K562 (cell line): Measurements from ENCODE around the gene SPTBN4. TPM values are rescaled to one million over a fixed set of nuclear protein-coding genes. Genes with fewer than 3 reads are reported as not detected.

ENCODE experiments used
- BHLHE40 ChIP-seq: IDR thresholded peaks from 2 replicates; pipeline ENCODE4 v1.6.1; 2011; ENCODE audit warnings: low read length, improper control_type of control experiment
- DPF2 ChIP-seq: fragments of 450-650 bp; IDR thresholded peaks from 2 replicates; pipeline ENCODE4 v1.6.1; 2016
- ERF ChIP-seq: fragments of 450-650 bp; formaldehyde crosslinking; IDR thresholded peaks from 2 replicates; pipeline ENCODE4 v1.4.0; 2020; ENCODE audit warnings: mild to moderate bottlenecking, mixed read lengths
- FOXK1 ChIP-seq: sonication (generic); formaldehyde crosslinking; IDR thresholded peaks from 2 replicates; pipeline ENCODE4 v1.8.0; 2022; ENCODE audit warnings: missing genetic modification reagents, mild to moderate bottlenecking, borderline replicate concordance
- GABPB1 ChIP-seq: sonication (generic); formaldehyde crosslinking; IDR thresholded peaks from 2 replicates; pipeline ENCODE4 v1.8.0; 2022; ENCODE audit warnings: mild to moderate bottlenecking, missing genetic modification reagents
- MXI1 ChIP-seq: IDR thresholded peaks from 2 replicates; pipeline ENCODE4 v1.6.1; 2011; ENCODE audit warnings: low read depth, mild to moderate bottlenecking, improper control_type of control experiment, low read length
- NONO ChIP-seq, 2 experiments: fragments of 200-400 bp in 1 of 2; fragments of 450-650 bp in 1 of 2; formaldehyde crosslinking in 1 of 2; IDR thresholded peaks; 2 replicates each; pipeline ENCODE4 v1.6.1; 2017; ENCODE audit warnings: low read depth in 2 of 2, mild to moderate bottlenecking in 2 of 2, moderate library complexity in 2 of 2, low read length in 1 of 2
- RB1 ChIP-seq: fragments of 450-650 bp; IDR thresholded peaks from 2 replicates; pipeline ENCODE4 v1.6.1; 2017; ENCODE audit warnings: low read depth, mild to moderate bottlenecking
- RBM25 ChIP-seq: fragments of 200-400 bp; formaldehyde crosslinking; IDR thresholded peaks from 2 replicates; pipeline ENCODE4 v1.6.1; 2018; ENCODE audit warnings: low read length, low read depth, moderate library complexity; ENCODE audit not compliant: severe bottlenecking
- RFX5 ChIP-seq: IDR thresholded peaks from 2 replicates; pipeline ENCODE4 v1.6.1; 2011; ENCODE audit warnings: low read depth, mild to moderate bottlenecking, improper control_type of control experiment, low read length
- SMARCB1 ChIP-seq: IDR thresholded peaks from 2 replicates; pipeline ENCODE4 v1.6.1; 2011; ENCODE audit warnings: improper control_type of control experiment, low read depth; ENCODE audit not compliant: insufficient read length
- SP2 ChIP-seq: IDR thresholded peaks from 2 replicates; pipeline ENCODE4 v1.6.1; 2011; ENCODE audit warnings: mild to moderate bottlenecking, low read depth, low read length, moderate library complexity; ENCODE audit not compliant: poor library complexity, severe bottlenecking; ENCODE audit errors: extremely low read depth
- SRF ChIP-seq, 2 experiments: fragments of 250-450, 450-650 bp in 1 of 2; sonication (Bioruptor Pico) in 1 of 2; sonication (generic) in 1 of 2; formaldehyde crosslinking; IDR thresholded peaks; 2 replicates each; pipeline versions ENCODE4 v1.5.0 to v1.5.1; 2020 to 2022; ENCODE audit warnings: mild to moderate bottlenecking in 1 of 2, missing genetic modification reagents in 1 of 2
- TARDBP ChIP-seq: fragments of 450-650 bp; IDR thresholded peaks from 2 replicates; pipeline ENCODE4 v1.6.1; 2016
- TCF3 ChIP-seq: sonication (generic); formaldehyde crosslinking; IDR thresholded peaks from 2 replicates; pipeline ENCODE4 v1.4.0; 2020; ENCODE audit warnings: mild to moderate bottlenecking, missing genetic modification reagents
- U2AF1 ChIP-seq: fragments of 200-400 bp; formaldehyde crosslinking; optimal IDR thresholded peaks from 2 replicates; pipeline ENCODE3; 2017; ENCODE audit warnings: mild to moderate bottlenecking, low read depth, low read length, moderate library complexity
- UBTF ChIP-seq, 2 experiments: IDR thresholded peaks; 2 replicates each; pipeline ENCODE4 v1.6.1; 2012; ENCODE audit warnings: improper control_type of control experiment in 2 of 2, low read depth in 2 of 2, low read length in 2 of 2, borderline replicate concordance in 1 of 2
- ZNF121 ChIP-seq: sonication (generic); formaldehyde crosslinking; conservative IDR thresholded peaks from 2 replicates; pipeline ENCODE4 v1.8.0; 2022; ENCODE audit warnings: missing genetic modification reagents
- ZNF175 ChIP-seq: fragments of 200-800 bp; sonication (Bioruptor generic); IDR thresholded peaks from 2 replicates; pipeline ENCODE4 v1.6.1; 2016; ENCODE audit warnings: low read depth, mild to moderate bottlenecking, missing genetic modification characterization, missing compliant biosample characterization
- ZNF197 ChIP-seq: fragments of 200-800 bp; sonication (Bioruptor generic); IDR thresholded peaks from 2 replicates; pipeline ENCODE4 v1.6.1; 2016; ENCODE audit warnings: low read depth, missing genetic modification characterization, missing compliant biosample characterization
- ZNF3 ChIP-seq: fragments of 250-450 bp; sonication (Bioruptor Pico); IDR thresholded peaks from 2 replicates; pipeline ENCODE4 v1.5.0; 2021; ENCODE audit warnings: mild to moderate bottlenecking, moderate library complexity
- ZNF76 ChIP-seq: fragments of 250-450 bp; sonication (Bioruptor Pico); IDR thresholded peaks from 2 replicates; pipeline ENCODE4 v1.4.0; 2020; ENCODE audit warnings: mild to moderate bottlenecking, moderate library complexity, borderline replicate concordance
- polyA plus RNA-seq, 8 experiments: library from polyadenylated mRNA; depleted of rRNA in 4 of 8; stranded (reverse) in 5 of 8; unstranded in 3 of 8; fragments of >200 nt; fragmentation: Nextera tagmentation in 2 of 8; fragmentation: Illumina TruSeq in 1 of 8; extraction: Ambion mirVana in 2 of 8; extraction: Trizol in 1 of 8; gene quantifications; 2 replicates each; pipeline versions ENCODE4 v1.2.1 to v1.2.3, GENCODE V29; 2011 to 2014; ENCODE audit warnings: inconsistent platforms in 1 of 8, missing spikeins in 1 of 8
- total RNA-seq, 7 experiments: library from RNA; depleted of rRNA in 6 of 7; stranded (reverse); fragments of >200 nt in 6 of 7; fragmentation: Illumina TruSeq in 2 of 7; extraction: Trizol in 2 of 7; gene quantifications; 2 replicates each; pipeline versions ENCODE4 v1.2.1 to v1.2.3, GENCODE V29; 2011 to 2021; ENCODE audit warnings: low replicate concordance in 1 of 7
- TF ChIP-seq, protein P1 (sequence below): fragments of 250-450 bp; sonication (Bioruptor Pico); IDR thresholded peaks from 2 replicates; pipeline ENCODE4 v1.5.0; 2021; ENCODE audit warnings: mild to moderate bottlenecking, borderline replicate concordance

The SPTBN4 gene
- total and polyA plus RNA-seq, 9 of the 15 experiments (the other 6 are each of a cell fraction or from before 2014, with no cell fraction given) = 0.01 to 1.5 (median 0.86) TPM

DNA sequence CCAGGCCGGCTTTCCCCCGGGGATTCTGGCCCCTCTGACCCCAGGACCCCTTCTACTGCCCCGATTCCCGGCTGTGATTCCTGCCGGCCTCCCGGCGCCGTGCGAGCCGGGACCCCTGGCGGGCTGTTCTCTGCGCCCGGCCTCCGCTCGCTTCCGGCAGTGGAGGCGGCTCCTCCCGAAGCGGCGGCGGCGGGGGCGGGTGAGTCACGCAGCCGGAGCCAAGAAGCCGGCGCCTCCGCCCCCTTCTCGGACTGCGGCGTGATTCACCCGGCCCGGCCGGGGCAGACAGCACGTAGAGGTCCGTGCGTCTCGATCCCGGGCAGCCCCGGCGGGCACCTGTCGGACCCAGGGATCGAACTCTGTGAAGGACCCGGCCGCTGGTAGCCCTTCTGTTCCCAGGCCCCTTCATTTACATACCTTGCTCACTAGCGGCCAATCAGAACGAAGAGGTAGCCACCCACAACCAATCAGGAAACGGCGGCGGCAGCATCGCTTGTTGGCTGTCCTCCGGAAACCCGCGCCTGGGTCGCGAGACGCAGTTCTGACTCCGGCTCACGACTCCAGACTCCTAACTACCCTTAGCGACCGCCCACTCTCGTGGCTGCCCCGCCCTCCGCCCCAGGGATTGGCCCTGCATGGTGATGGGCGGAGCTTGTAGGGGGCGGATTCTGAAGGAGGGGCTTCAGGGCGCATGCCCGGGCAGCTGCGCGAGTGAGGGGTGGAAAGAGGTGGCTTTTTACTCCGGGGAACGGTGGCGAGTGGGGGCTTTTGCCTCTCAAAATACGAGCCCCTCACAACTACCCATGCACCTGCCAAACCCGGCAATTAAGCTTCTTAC, 41.1 kb upstream of the SPTBN4 start, which contains the start of gene SERTAD1 (continued):
- TF ChIP-seq MXI1 = 0 out of 2 replicates have a peak, but pooled peaks have one; percentile 39
- TF ChIP-seq, protein P1, sequence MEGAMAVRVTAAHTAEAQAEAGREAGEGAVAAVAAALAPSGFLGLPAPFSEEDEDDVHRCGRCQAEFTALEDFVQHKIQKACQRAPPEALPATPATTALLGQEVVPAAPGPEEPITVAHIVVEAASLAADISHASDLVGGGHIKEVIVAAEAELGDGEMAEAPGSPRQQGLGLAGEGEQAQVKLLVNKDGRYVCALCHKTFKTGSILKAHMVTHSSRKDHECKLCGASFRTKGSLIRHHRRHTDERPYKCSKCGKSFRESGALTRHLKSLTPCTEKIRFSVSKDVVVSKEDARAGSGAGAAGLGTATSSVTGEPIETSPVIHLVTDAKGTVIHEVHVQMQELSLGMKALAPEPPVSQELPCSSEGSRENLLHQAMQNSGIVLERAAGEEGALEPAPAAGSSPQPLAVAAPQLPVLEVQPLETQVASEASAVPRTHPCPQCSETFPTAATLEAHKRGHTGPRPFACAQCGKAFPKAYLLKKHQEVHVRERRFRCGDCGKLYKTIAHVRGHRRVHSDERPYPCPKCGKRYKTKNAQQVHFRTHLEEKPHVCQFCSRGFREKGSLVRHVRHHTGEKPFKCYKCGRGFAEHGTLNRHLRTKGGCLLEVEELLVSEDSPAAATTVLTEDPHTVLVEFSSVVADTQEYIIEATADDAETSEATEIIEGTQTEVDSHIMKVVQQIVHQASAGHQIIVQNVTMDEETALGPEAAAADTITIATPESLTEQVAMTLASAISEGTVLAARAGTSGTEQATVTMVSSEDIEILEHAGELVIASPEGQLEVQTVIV (CRISPR knock-in tag) = no peak
- TF ChIP-seq BHLHE40 = peak; percentile 77
- peak; percentile 72 to 78; a peak in 2 of 4 replicates for TF ChIP-seq NONO (IDR thresholded peaks at IDR 0.05; ENCODE audit: low read depth in 2 of 2, low read length in 1 of 2)
- no peak for TF ChIP-seq SMARCB1
- 0 out of 2 replicates have a peak, but pooled peaks have one; percentile 7 for TF ChIP-seq TCF3 (CRISPR knock-in tag)
- peak; percentile 69 for TF ChIP-seq RB1
- TF ChIP-seq ZNF197 = no peak
- peak; percentile 21; the same call in 1 of the 2 replicates for TF ChIP-seq FOXK1 (CRISPR knock-in tag)
- TF ChIP-seq DPF2 = 0 out of 2 replicates have a peak, but pooled peaks have one; percentile 40
- TF ChIP-seq ZNF121 (CRISPR knock-in tag) = peak; percentile 36; the same call in 1 of the 2 replicates
- TF ChIP-seq ZNF76 = peak; percentile 48; the same call in 1 of the 2 replicates
- peak; percentile 76 for TF ChIP-seq RBM25
- TF ChIP-seq ERF (CRISPR knock-in tag) = peak; percentile 77; the same call in 1 of the 2 replicates
- no peak for TF ChIP-seq SP2
- peak; percentile 64; the same call in 1 of the 2 replicates for TF ChIP-seq RFX5
- peak; percentile 61 for TF ChIP-seq GABPB1 (CRISPR knock-in tag)
- no peak for TF ChIP-seq ZNF3 (CRISPR knock-in tag)
- TF ChIP-seq ZNF175 (CRISPR knock-in tag) = no peak
- TF ChIP-seq UBTF (IDR thresholded peaks at IDR 0.05; ENCODE audit: borderline replicate concordance in 1 of 2, low read depth in 2 of 2, low read length in 2 of 2) = peak in 1 of 2 experiments; percentile 80; a peak in 2 of 4 replicates
- TF ChIP-seq SRF (CRISPR knock-in tag; IDR thresholded peaks at IDR 0.05) = no peak; a peak in 1 of 4 replicates
- peak; percentile 31 for TF ChIP-seq U2AF1
- TF ChIP-seq TARDBP = peak; percentile 83; the same call in 1 of the 2 replicates
